GM19023 (cell line): ENCODE data around the gene PLTP.
"Not testable (repeated sequence)": the region's sequence is repeated elsewhere in the genome, so short reads cannot be mapped to it uniquely, and the experiment has no call there.

ENCODE experiments used
- ATAC-seq: cut with Tn5 transposase; IDR thresholded peaks from one replicate; pipeline ENCODE4 v1.9.1; 2021; ENCODE audit warnings: mild to moderate bottlenecking, moderate library complexity; ENCODE audit not compliant: unreplicated experiment

PLTP gene

GRCh38 chr20:45901332-45901731 lies 10.6 kb downstream of the PLTP start:
- ATAC-seq: not testable (repeated sequence)

GRCh38 chr20:45899046-45899835 lies 12.7 kb downstream of the PLTP start:
- no peak for ATAC-seq

GRCh38 chr20:45898285-45898684 lies 13.7 kb downstream of the PLTP start:
- ATAC-seq: no peak

GRCh38 chr20:45897692-45898091 lies 14.3 kb downstream of the PLTP start:
- ATAC-seq: no peak

GRCh38 chr20:45897289-45897688 lies 14.7 kb downstream of the PLTP start:
- ATAC-seq: no peak

- ATAC-seq: no peak
These were observed 15.3 kb downstream of the PLTP start for GRCh38 chr20:45896641-45897161.

GRCh38 chr20:45894797-45895196 lies 17.2 kb downstream of the PLTP start:
- no peak for ATAC-seq

- no peak for ATAC-seq
These were observed 18.1 kb downstream of the PLTP start for GRCh38 chr20:45893831-45894230.

- no peak for ATAC-seq
These were observed 19.0 kb downstream of the PLTP start for GRCh38 chr20:45892828-45893500.

- no peak for ATAC-seq
These were observed 19.7 kb downstream of the PLTP start for GRCh38 chr20:45892049-45892825.

GRCh38 chr20:45890985-45891983 lies 20.7 kb downstream of the PLTP start, which contains the start of the genes CTSA and NEURL2:
TSS of gene CTSA (plus strand) at chr20:45891335. CDS start at chr20:45891569, 234 bp downstream.
TSS of gene NEURL2 (minus strand) at chr20:45891208. CDS start at chr20:45890991, 217 bp downstream.
- ATAC-seq: peak; percentile 76

GRCh38 chr20:45890077-45890984 lies 21.6 kb downstream of the PLTP start:
- peak; percentile 19 for ATAC-seq

- ATAC-seq: no peak
These were observed 23.3 kb downstream of the PLTP start for GRCh38 chr20:45888681-45889080.

- ATAC-seq: no peak
These were observed 24.6 kb downstream of the PLTP start, which contains the start of gene SPATA25 for GRCh38 chr20:45887346-45887715. TSS of gene SPATA25 (minus strand) at chr20:45887622. CDS start at chr20:45887590, 32 bp downstream.

GRCh38 chr20:45886590-45887345 lies 25.2 kb downstream of the PLTP start:
- no peak for ATAC-seq

GRCh38 chr20:45883100-45883469 lies 28.9 kb downstream of the PLTP start:
- no peak for ATAC-seq

GRCh38 chr20:45882469-45883099 lies 29.4 kb downstream of the PLTP start:
- ATAC-seq: no peak
